Glutamatergic neuron (in vitro differentiated cells): ENCODE data around the gene SH2D4B. TPM values are rescaled to one million over a fixed set of nuclear protein-coding genes. Genes with fewer than 3 reads are reported as not detected.

Source experiments
- DNase-seq: peaks from one replicate; pipeline ENCODE4 v3.0.0; 2022
- H3K27ac Mint-ChIP-seq: one replicate; pipeline ENCODE4 v1.8.0; 2020; ENCODE audit warnings: mild to moderate bottlenecking, mixed read lengths, inconsistent platforms; ENCODE audit not compliant: unreplicated experiment
- H3K27me3 Mint-ChIP-seq: one replicate; pipeline ENCODE4 v1.8.0; 2020; ENCODE audit warnings: mild to moderate bottlenecking, moderate library complexity, mixed read lengths, inconsistent platforms; ENCODE audit not compliant: unreplicated experiment
- H3K36me3 Mint-ChIP-seq: one replicate; pipeline ENCODE4 v1.8.0; 2020; ENCODE audit warnings: mild to moderate bottlenecking, mixed read lengths, inconsistent platforms; ENCODE audit not compliant: unreplicated experiment
- H3K4me1 Mint-ChIP-seq: one replicate; pipeline ENCODE4 v1.8.0; 2020; ENCODE audit warnings: mild to moderate bottlenecking, low read depth, mixed read lengths, inconsistent platforms; ENCODE audit not compliant: unreplicated experiment
- H3K4me3 Mint-ChIP-seq: one replicate; pipeline ENCODE4 v1.8.0; 2020; ENCODE audit warnings: mild to moderate bottlenecking, mixed read lengths, inconsistent platforms; ENCODE audit not compliant: unreplicated experiment
- H3K9me3 Mint-ChIP-seq: one replicate; pipeline ENCODE4 v1.8.0; 2020; ENCODE audit warnings: mild to moderate bottlenecking, moderate library complexity, mixed read lengths, inconsistent platforms; ENCODE audit not compliant: unreplicated experiment
- CTCF ChIP-seq: fragments of 200-600 bp; sonication (generic); IDR thresholded peaks from one replicate; pipeline ENCODE4 v1.5.0; 2021; ENCODE audit not compliant: partially characterized antibody, unreplicated experiment
- total RNA-seq: library from RNA; stranded (reverse); fragmentation: NEBNext Ultra II Directional; extraction: Animal tissue kit (Norgen Biotek cat#: 25700); gene quantifications from one replicate; pipeline ENCODE4 v1.2.1, GENCODE V29; 2021; ENCODE audit not compliant: unreplicated experiment

Gene SH2D4B
- total RNA-seq, 1 donor from 2014 or later = 0.12 TPM

- TF ChIP-seq CTCF = no peak
- Mint-ChIP-seq H3K36me3 (peaks cover 5% of the 10 kb centered on the region), H3K27me3 (peaks cover 2% of the 10 kb centered on the region), H3K4me3 (no peak overlapping the region), H3K9me3 (no peaks in the 10 kb centered on the region), H3K4me1 (no peaks in the 10 kb centered on the region), H3K27ac (no peak overlapping the region)
- DNase-seq = no peak
Measured at GRCh38 chr10:80614576-80615416, 77.1 kb downstream of the SH2D4B start.

GRCh38 chr10:80617807-80618206, 80.1 kb downstream of the SH2D4B start:
- H3K27ac Mint-ChIP-seq = no peak overlapping the region
- no peaks in the 10 kb centered on the region for H3K4me1 Mint-ChIP-seq
- no peaks in the 10 kb centered on the region for H3K27me3 Mint-ChIP-seq
- no peak for TF ChIP-seq CTCF
- H3K4me3 Mint-ChIP-seq = no peak overlapping the region
- DNase-seq = no peak
- peaks cover 5% of the 10 kb centered on the region for H3K36me3 Mint-ChIP-seq
- no peaks in the 10 kb centered on the region for H3K9me3 Mint-ChIP-seq

GRCh38 chr10:80619036-80619435, 81.3 kb downstream of the SH2D4B start:
- Mint-ChIP-seq H3K27ac (no peak overlapping the region), H3K27me3 (no peaks in the 10 kb centered on the region), H3K9me3 (no peaks in the 10 kb centered on the region), H3K36me3 (no peaks in the 10 kb centered on the region), H3K4me1 (no peaks in the 10 kb centered on the region), H3K4me3 (no peak overlapping the region)
- DNase-seq = no peak
- TF ChIP-seq CTCF = no peak

- peaks cover 6% of the 10 kb centered on the region for H3K36me3 Mint-ChIP-seq
- H3K4me3 Mint-ChIP-seq = no peak overlapping the region
- no peak for TF ChIP-seq CTCF
- DNase-seq = no peak
- no peak overlapping the region for H3K27ac Mint-ChIP-seq
- H3K4me1 Mint-ChIP-seq = no peaks in the 10 kb centered on the region
- peaks cover 2% of the 10 kb centered on the region for H3K9me3 Mint-ChIP-seq
- H3K27me3 Mint-ChIP-seq = no peaks in the 10 kb centered on the region
Measured at GRCh38 chr10:80622153-80622552, 84.5 kb downstream of the SH2D4B start.

GRCh38 chr10:80630324-80630723, 92.6 kb downstream of the SH2D4B start:
- DNase-seq = no peak
- peaks cover 2% of the 10 kb centered on the region for H3K27me3 Mint-ChIP-seq
- no peak for TF ChIP-seq CTCF
- H3K27ac Mint-ChIP-seq = no peak overlapping the region
- H3K4me1 Mint-ChIP-seq = no peaks in the 10 kb centered on the region
- no peak overlapping the region for H3K4me3 Mint-ChIP-seq
- peaks cover 6% of the 10 kb centered on the region for H3K36me3 Mint-ChIP-seq
- H3K9me3 Mint-ChIP-seq = peaks cover 3% of the 10 kb centered on the region
